ENCODE data around the gene BHLHE23.
"Not testable (repeated sequence)": the region's sequence is repeated elsewhere in the genome, so short reads cannot be mapped to it uniquely, and the experiment has no call there.

Gene BHLHE23

GRCh38 chr20:63042448-63043071 lies 35.8 kb upstream of the BHLHE23 start:
- no peak for DNase-seq

DNA sequence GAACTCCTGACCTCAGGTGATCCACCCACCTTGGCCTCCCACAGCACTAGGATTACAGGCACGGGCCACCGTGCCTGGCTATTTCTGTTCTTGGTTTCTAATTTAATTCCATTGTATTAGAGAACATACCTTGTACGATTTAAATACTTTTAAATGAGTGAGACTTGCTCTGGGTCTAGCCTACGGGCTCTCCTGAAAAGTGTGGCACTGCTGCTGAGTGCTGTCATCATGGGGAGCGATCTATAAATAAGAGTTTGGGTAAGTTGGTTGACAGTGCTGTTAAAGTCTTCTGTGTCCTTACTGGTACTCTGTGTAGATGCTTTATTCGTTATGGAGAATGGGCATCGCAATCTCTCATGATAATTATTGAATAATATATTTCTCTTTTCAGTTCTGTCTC lies 35.0 kb upstream of the BHLHE23 start:
- no peak for DNase-seq

DNA sequence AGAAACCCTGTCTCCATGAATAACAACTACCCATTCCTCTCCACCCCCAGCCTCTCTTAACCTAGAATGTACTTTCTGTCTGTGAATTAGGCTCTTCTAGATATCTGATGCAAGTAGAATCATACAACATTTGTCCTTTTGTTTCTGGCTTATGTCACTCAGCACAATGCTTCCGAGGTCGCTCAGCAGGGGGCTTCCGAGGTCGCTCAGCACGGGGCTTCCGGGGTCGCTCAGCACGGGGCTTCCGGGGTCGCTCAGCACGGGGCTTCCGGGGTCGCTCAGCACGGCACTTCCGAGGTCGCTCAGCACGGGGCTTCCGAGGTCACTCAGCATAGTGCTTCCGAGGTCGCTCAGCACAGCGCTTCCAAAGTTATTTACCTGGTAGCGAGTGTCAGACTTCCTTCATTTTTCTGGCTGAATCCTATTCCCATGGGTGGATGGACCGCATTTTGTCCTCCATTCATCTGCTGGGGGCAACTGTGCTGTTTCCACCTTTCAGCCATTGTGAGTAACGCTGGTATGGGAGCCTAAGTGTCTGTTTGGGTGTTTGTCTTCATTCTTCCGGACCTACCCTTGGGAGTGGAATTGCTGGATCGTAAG lies 31.0 kb upstream of the BHLHE23 start:
- DNase-seq, result no peak

- DNase-seq, result no peak
Observed at GRCh38 chr20:63036291-63036690, 29.5 kb upstream of the BHLHE23 start.

DNA sequence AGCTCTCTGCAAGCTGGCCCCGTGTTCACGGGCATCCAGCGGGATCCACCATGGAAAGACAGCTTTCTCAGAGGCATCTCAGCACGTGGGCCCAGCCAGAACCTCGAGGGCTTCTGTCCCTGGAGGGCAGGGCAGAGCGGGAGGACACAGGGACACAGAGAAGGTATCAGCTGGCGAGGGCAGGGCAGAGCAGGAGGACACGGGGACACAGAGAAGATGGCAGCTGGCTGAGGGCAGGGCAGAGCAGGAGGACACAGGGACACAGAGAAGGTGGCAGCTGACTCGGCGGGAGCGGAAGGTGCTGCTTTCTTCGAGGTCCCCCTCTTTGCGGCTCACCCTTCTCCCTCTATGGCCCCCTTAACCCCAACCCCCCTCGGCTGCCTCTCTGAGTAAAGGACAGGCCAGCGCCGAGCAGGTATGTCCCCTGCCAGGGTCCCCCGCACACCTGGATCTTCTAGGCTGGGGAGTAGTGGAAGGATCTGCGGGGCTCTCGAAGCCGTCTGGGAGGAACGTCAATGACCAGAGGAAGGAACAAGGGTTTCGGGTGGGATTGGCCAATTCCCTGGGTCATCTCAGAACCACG lies 28.9 kb upstream of the BHLHE23 start:
- DNase-seq, result no peak

DNA sequence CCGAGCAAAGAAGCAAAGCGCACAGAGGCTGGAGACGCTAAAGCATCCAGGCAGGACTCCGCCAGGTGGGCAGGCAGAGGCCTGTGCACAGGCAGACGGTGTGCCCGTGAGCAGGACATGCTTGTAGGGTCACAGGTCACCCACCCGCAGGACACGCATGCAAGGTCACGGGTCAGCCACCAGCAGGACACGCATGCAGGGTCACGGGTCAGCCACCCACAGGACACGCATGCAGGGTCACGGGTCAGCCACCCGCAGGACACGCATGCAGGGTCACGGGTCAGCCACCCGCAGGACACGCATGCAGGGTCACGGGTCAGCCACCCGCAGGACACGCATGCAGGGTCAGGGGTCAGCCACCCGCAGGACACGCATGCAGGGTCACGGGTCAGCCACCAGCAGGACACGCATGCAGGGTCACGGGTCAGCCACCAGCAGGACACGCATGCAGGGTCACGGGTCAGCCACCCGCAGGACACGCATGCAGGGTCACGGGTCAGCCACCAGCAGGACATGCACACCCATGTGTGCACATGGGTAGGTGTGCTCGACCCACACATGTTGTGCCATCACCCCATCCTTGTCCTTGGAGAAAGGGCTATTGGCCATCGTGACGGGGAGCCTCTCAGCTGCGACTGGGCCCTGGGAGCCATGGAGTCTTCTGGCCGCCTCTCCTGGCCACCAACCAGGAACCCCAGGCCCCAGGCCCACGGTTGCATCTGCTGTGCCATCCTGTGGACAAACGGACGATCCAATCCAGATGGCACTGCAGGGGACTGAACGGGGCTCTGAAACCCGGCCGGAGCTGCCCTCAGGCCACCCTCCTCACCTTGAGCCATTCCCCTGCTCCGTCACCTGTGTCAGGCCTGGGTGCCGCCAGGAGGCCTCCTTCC lies 28.2 kb upstream of the BHLHE23 start:
- DNase-seq, result not testable (repeated sequence)

GRCh38 chr20:63033794-63034709 lies 27.3 kb upstream of the BHLHE23 start:
- DNase-seq, result no peak

- no peak for DNase-seq
Observed at GRCh38 chr20:63032861-63033793, 26.4 kb upstream of the BHLHE23 start.

GRCh38 chr20:63032026-63032800 lies 25.4 kb upstream of the BHLHE23 start:
- DNase-seq, result no peak

- DNase-seq, result no peak
Observed at GRCh38 chr20:63031251-63032014, 24.7 kb upstream of the BHLHE23 start.

- no peak for DNase-seq
Observed at GRCh38 chr20:63029358-63030121, 22.8 kb upstream of the BHLHE23 start.

GRCh38 chr20:63028461-63028921 lies 21.7 kb upstream of the BHLHE23 start:
- no peak for DNase-seq

- no peak for DNase-seq
Observed at GRCh38 chr20:63027922-63028389, 21.2 kb upstream of the BHLHE23 start.

GRCh38 chr20:63027221-63027921 lies 20.6 kb upstream of the BHLHE23 start:
- DNase-seq, result no peak

- DNase-seq, result no peak
Observed at GRCh38 chr20:63026582-63027165, 19.9 kb upstream of the BHLHE23 start.

DNA sequence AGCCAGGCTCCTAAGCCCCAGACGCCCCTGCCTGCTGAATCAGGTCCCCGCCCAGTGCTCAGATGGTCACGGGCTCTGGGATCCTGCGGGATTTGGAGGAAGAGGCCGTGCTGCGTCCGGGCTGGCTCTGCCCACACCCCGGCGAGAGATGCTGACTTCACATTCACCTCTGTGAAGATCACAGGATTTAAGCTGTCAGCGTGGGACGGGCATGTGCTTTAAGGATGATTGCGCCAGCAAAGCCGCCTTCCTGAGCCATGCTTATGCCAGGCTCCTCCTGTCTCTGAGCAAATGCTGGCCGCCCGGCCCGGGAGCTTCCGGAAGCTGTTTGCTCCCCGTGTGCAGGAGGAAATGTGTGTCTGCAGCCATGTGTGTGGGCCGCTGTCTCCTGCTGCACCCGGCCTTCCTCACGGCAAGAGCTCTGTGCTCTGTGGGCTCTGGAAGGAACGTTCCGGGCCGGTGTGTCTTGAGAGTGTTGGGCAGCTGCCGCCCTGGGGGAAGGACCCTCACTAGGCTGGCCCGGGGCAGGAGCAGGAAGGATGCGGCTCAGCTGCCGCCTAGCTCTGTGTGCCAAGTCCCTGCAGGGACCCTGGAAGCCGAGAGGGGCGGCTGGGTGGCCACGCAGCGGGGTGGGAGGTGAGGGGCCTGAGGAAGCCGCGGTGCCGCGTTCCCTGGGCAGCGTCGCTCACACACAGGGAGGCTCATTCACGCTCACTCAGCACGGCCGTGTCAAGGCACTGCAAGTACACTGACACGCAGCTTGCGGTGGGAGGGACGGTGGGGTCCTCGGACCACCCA lies 19.0 kb upstream of the BHLHE23 start:
- DNase-seq, result no peak

All from right forelimb (tissue), 1 donor.